RKO (cell line): ENCODE results near the gene EBP.
A peak's percentile ranks its signal among the peaks of the same experiment; 100 is the strongest.
"Not testable (repeated sequence)": the region's sequence is repeated elsewhere in the genome, so short reads cannot be mapped to it uniquely, and the experiment has no call there.

ENCODE experiments used
- DNase-seq: peaks from one replicate; pipeline ENCODE4 v3.0.0-alpha.2; 2016; ENCODE audit warnings: low spot score

The EBP gene

DNA sequence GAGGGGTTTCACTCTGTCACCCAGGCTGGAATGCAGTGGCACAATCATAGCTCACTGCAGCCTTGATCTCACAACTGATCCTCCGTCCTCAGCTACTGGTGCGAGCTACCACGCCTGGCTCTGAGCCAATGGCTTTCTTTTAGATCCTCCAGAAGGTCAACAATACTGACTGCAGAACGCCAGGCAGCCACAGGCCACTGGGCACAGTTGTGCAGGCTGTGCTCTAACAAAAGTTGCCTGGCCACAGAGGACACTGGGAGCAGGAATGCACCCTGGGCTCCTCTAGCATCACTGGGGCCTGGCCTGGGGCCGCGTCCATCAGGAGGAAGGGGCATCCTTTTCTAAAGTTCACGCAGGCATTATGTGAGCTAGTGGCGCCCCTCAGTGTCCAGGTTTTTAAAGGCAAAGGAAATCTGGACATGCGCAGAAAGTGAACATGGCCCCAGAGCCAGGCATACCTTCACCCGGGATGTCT lies 27.7 kb upstream of the EBP start:
- DNase-seq, result no peak

- DNase-seq, result peak; percentile 35
These were observed 24.9 kb upstream of the EBP start for GRCh38 chrX:48496660-48497059.

DNA sequence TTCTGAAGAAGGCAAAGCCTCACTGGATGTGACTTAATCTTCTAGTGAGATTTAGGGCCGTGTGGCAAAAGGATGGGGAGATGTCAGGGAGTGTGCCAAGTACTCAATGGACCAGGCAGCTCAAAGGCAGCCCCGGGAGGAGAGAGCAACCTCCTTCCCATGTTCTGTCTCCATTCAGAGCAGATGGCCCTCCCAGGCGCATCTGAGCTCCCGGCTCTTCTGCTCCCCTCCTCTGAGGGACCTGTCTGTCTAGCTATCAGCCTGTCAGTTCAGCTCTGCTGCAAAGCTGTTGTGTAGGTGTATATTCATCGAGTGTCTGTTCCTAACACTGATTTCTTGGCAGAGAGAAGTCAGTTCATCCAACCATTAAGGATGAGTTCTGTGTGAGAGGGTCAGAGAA lies 23.7 kb upstream of the EBP start:
- DNase-seq, result no peak

GRCh38 chrX:48498374-48498809 lies 23.2 kb upstream of the EBP start:
- DNase-seq, result peak; percentile 82

DNA sequence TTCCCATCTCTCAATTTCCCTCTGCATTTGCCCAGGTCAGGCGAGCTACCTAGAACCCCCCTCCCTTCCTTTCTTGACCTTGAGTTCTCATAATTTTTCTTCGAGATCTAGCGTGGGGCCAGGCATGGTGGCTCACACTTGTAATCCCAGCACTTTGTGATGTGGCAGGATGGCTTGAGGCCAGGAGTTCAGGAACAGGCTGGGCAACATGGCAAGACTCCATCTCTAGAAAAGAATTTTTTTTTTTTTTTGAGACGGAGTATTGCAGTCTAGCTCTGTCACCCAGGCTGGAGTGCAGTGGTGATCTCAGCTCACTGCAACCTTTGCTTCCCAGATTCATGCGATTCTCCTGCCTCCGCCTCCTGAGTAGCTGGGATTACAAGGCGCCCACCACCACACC lies 17.3 kb upstream of the EBP start:
- no peak for DNase-seq

DNA sequence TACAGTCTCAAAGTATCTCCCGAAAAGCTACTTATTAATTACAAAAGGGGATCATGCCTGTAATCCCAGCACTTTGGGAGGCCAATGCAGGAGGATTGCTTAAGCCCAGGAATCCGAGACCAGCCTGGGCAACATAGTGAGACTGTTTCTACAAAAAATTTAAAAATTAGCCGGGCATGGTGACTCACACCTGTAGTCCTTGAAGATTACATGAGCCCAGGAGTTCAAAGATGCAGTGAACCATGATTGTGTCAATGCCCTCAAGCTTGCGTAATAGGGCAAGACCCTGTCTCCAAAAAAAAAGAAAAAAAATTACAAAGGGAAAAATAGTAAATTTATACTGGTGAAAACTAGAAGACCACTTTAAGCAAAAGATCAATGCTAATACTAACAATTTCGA lies 16.1 kb upstream of the EBP start:
- no peak for DNase-seq

DNA sequence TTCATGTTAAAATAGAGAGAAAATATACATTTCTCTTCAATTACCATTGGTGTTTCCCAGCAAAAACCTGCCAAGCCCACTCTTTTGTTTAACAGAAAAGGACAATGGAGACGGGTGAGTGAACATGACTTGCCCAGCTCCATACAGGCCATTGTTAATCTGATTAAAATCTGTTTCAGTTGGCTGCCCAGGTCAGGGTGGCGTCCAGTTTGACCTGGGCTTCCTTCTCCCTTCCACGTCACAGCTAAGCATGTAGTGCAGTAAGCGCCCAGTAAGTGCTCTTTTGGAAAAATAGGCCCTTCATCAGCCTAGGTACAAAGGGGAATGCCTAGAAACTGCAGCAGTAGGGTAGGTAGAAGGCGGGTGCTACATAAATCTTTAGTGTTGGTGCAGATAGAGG lies 14.4 kb upstream of the EBP start:
- no peak for DNase-seq

GRCh38 chrX:48508400-48509244 lies 13.0 kb upstream of the EBP start, which contains the start of gene PORCN:
TSS of gene PORCN (plus strand) at chrX:48508992. CDS start at chrX:48509821, 829 bp downstream.
- peak; percentile 75 for DNase-seq

- no peak for DNase-seq
These were observed 12.4 kb upstream of the EBP start for GRCh38 chrX:48509245-48509590.

DNA sequence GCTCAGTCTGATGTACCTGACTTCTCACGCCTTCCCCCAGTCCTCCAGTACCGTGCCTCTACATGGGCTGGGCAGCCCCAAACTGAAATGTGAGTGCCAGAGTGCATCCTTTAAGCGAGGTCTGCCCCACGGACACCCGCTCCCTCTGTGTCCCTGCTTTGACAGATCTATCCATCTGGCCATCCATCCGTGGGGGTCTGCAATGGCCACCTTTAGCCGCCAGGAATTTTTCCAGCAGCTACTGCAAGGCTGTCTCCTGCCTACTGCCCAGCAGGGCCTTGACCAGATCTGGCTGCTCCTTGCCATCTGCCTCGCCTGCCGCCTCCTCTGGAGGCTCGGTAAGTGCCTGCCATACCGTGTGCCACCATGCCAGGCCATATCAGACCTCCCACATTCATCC lies 12.0 kb upstream of the EBP start:
- DNase-seq, result no peak

DNA sequence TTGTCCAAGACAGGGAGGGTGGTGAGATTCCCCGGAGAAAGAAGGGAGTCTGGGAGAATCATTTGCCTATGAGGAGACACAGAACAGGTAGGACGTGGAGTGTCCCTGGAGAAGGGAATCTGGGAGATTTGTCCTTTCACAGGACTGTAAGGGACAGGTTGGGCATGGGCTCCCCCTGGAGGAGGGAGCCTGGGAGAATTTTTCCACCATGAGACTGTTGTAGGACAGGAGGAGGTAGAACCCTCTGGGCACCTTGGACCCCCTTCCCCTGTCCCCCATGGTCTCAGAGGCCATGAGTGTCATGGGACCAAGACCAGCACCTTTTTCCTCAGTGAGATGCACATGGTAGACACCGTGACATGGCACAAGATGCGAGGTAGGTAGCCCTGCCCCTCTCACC lies 10.0 kb upstream of the EBP start:
- no peak for DNase-seq

DNA sequence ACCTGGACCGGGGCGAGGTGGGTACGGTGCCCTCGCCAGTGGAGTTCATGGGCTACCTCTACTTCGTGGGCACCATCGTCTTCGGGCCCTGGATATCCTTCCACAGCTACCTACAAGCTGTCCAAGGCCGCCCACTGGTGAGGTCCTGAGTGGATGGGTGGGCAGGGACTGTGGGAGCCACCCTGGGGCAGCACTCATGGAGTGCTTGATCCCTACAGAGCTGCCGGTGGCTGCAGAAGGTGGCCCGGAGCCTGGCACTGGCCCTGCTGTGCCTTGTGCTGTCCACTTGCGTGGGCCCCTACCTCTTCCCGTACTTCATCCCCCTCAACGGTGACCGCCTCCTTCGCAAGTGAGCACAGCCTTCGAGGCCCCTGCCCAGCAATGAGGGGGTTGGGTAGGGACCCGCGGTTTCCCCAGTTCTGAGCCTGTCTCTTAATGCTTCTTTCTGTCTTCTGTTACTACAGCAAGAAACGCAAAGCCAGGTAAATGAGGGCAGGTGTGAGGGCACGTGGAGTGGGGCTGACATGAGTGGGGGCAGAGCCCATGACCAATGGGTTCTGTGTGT lies 9.2 kb upstream of the EBP start:
- DNase-seq, result no peak

DNA sequence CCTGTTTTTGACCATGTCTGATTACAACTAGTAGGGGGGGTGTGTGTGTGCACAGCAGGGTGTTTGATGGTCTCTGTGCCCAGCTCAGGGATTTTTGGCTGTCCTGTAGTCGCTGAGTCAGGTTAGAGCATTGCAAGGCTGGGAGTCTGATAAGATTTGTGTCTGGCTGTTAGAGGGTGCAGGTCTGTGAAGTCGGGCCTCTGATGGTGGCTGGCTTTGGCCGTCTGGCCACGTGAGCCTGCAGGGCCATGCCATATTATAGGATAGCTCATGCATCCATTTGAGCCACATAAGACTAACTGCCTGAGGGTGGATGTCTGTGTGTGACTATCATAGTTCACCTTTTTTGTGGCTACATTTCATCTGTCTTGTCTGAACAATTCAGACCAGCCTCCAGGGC lies 7.9 kb upstream of the EBP start:
- no peak for DNase-seq

DNA sequence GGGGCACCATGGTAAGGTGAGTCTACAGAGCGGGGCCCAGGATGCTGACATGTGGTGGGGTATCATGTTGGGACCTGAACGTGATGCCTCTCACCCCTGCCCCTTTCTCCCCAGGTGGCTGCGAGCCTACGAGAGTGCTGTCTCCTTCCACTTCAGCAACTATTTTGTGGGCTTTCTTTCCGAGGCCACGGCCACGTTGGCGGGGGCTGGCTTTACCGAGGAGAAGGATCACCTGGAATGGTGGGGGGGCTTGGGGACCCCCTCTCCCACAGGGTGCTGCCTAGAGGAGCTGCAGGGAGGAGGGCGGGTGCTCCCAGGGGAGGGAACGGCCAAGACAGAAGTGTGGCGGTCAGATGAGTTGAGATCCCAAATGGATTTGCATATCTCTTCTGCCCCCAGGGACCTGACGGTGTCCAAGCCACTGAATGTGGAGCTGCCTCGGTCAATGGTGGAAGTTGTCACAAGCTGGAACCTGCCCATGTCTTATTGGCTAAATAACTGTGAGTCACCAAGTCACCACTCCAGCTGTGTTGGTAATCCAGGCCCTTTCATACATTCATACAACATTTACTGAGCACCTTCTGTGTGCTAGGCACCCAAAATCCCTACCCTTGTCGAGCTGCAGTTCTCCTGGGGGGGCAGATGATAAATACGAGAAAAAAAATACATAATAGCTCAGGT lies 7.3 kb upstream of the EBP start:
- no peak for DNase-seq

GRCh38 chrX:48514868-48515460 lies 6.6 kb upstream of the EBP start:
- no peak for DNase-seq

- DNase-seq, result no peak
These were observed 5.8 kb upstream of the EBP start for GRCh38 chrX:48515842-48516241.

- no peak for DNase-seq
These were observed 5.3 kb upstream of the EBP start for GRCh38 chrX:48516285-48516684.

- DNase-seq, result no peak
These were observed 4.6 kb upstream of the EBP start for GRCh38 chrX:48516987-48517386.

GRCh38 chrX:48519481-48519880 lies 2.1 kb upstream of the EBP start:
- DNase-seq, result not testable (repeated sequence)

- DNase-seq, result no peak
These were observed 1.2 kb upstream of the EBP start for GRCh38 chrX:48520455-48520854.

DNA sequence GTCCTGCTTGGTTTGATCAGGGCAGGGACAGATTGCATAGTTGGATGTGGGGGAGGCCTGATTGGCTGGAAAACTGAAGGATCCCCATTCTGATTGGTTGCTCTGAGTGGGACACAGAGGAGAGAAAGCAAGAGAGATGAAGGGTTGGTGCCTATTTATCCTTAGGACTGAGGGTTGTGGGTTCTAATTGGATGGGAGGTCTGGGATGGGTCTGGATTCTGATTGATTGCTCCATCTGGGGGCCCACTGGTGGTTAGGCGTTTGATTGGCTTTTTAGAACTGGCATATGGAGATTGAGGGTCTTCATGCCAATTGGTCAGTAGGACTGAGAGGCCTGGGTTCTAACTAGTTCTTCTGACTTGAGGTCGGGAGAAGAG lies 644 bp upstream of the EBP start:
- no peak for DNase-seq

GRCh38 chrX:48522291-48522690 lies 683 bp downstream of the EBP start:
- no peak for DNase-seq

DNA sequence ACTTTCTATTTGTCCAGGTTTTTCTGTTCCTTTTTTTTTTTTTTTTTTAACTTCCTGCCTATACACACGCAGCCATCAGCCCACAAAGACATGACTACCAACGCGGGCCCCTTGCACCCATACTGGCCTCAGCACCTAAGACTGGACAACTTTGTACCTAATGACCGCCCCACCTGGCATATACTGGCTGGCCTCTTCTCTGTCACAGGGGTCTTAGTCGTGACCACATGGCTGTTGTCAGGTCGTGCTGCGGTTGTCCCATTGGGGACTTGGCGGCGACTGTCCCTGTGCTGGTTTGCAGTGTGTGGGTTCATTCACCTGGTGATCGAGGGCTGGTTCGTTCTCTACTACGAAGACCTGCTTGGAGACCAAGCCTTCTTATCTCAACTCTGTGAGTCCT lies 2.1 kb downstream of the EBP start:
- no peak for DNase-seq
